WI38 (cell line): ENCODE measurements around the gene ACAN.
A peak's percentile ranks its signal among the peaks of the same experiment; 100 is the strongest.

ENCODE experiments used
- H3K4me3 ChIP-seq: 2 replicates; pipeline ENCODE4 v1.5.1; 2011; ENCODE audit warnings: low read depth, mild to moderate bottlenecking, control low read depth, low read length
- TF ChIP-seq, protein P1 (sequence below): IDR thresholded peaks from 2 replicates; pipeline ENCODE4 v1.5.1; 2012; ENCODE audit warnings: low read depth, mild to moderate bottlenecking, control low read depth, low read length

Gene ACAN

DNA sequence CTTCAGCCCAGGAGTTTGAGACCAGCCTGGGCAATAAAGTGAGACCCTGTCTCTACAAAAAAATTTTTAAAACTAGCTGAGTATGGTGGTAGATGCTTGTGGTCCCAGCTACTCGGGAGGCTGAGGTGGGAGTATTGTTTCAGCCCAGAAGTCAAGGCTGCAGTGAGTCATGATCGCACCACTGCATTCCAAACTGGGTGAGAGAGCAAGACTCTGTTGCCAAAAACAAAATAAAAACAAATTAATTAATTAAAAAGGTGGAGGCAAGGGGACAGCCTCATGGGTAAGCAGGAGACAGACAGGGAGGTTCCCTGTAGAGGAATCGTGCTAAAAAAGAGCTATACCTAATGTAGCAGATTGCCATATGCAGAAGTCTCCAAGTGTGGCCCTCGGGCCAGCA lies 79.5 kb downstream of the ACAN start:
- TF ChIP-seq, protein P1, sequence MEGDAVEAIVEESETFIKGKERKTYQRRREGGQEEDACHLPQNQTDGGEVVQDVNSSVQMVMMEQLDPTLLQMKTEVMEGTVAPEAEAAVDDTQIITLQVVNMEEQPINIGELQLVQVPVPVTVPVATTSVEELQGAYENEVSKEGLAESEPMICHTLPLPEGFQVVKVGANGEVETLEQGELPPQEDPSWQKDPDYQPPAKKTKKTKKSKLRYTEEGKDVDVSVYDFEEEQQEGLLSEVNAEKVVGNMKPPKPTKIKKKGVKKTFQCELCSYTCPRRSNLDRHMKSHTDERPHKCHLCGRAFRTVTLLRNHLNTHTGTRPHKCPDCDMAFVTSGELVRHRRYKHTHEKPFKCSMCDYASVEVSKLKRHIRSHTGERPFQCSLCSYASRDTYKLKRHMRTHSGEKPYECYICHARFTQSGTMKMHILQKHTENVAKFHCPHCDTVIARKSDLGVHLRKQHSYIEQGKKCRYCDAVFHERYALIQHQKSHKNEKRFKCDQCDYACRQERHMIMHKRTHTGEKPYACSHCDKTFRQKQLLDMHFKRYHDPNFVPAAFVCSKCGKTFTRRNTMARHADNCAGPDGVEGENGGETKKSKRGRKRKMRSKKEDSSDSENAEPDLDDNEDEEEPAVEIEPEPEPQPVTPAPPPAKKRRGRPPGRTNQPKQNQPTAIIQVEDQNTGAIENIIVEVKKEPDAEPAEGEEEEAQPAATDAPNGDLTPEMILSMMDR = no peak

DNA sequence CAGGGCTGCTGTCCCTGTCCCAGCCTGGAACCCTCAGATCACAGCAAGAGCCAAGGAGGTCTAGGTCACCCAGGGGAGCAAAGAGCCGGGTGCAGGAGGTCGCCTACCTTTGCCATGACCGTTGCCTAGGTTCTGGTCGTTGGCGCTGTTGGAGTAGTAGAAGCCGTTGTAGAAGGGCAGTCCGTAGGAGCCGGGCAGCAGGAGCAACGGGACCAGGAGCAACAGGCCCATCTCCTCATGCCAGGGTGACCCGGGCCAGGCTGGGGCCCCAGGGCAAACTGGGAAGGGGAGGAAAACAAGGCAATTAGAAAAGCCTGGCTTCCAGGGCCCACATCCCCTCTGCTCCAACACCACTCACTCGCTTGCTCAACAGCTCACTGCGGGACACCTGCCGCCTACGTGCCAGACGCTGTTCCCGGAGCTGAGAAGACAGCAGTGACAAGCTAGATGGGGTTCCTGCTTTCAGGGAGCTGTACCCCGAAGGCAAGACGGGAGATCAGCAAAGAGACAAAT lies 83.9 kb downstream of the ACAN start:
- TF ChIP-seq, protein P1 = no peak
- H3K4me3 ChIP-seq = no peak overlapping the region

More for the DNA sequence above, 79.5 kb downstream of the ACAN start:
- H3K4me3 ChIP-seq = no peak overlapping the region

DNA sequence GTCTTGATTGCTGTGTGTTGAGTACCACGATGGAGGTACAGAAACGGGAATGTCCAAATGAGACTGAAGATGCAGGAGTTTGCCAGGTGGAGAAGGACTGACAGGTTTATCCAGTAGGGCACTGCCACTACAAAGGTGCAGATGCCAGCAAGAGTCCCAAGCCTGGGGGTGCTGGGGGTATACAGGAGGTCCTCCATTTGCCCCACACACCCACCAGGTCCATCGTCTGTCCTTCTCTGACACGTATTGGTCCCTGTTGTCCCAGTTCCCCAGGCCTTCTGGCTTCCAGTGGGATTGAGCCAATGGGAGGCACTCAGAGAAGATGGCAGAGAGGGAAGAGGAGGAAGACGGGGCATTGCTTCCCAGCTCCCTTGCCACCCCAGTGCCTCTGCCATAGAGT lies 85.5 kb downstream of the ACAN start:
- TF ChIP-seq, protein P1 = no peak
- H3K4me3 ChIP-seq = no peak overlapping the region

DNA sequence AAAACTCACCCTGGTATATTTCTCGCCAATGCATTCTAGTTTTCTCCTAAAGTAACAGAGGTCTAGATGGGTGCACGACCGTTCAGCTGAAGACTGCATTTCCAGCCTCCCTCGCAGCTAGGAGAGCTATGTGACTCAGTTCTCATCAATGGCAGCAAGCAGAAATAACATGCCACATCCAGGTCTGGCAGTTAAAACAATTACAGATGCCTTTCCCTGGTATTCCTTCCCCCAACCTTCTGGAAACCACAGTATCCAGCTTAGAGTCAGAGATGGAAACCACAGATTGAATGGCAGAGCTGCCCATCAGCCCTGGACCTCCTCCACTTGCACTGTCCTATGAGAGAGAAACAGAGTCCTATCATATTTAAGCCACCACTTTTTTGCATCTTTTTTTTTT lies 87.3 kb downstream of the ACAN start:
- no peak overlapping the region for H3K4me3 ChIP-seq
- TF ChIP-seq, protein P1 = no peak

DNA sequence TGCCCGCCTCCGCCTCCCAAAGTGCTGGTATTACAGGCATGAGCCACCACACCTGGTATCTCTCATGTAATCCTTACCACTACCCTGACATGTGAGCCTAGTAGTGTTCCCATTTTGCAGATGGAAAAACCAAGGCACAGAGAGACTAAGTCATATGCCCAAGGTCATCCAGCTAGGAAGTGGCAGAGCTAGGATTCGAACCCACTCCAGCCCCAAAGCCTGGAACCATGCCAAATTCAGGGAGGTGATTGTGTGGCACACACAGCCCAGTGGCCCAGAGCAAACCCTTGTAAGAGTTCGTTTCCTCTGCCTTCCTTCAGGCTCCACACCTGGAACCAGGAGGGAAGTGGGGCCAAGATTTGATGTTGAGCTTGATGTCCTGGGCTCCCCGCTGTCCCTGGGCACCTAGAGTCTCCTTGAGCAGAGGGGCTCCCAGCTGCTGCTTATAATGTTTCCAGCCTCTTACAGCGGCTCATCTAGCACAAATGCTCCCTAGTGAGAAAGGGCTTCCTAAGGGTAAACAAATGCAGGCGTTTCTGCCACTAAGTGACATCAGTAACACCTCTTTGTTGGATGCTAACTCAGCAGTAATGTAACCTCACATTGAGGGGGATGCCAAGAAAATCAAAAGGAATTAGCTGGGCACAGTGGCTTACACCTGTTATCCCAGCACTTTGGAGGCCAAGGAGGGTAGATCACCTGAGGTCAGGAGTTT lies 88.5 kb downstream of the ACAN start:
- TF ChIP-seq, protein P1 = no peak
- H3K4me3 ChIP-seq = no peak overlapping the region

DNA sequence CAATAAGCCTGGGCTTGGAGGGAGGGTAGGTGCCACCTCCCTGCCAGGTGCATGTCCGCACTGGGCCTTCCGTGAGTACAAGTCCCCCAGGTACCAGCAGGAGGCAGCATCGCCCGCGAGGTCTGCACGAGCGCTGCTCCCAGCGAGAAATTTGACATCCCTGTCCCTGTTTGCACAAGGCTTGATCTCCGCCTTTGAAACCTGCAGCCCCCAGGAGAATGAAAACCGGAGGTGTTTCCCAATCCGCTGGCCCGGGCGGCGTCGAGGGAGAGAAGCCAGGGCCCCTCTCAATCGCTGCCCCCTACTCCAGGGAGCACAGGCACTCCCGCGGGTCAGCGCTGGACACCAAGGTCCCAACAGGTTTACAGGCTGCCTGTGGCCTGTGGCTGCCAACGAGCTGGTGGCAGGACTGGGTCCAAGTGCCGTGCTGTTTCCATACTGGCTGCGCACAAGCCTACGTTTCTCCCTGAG lies 91.1 kb downstream of the ACAN start:
- H3K4me3 ChIP-seq = peak overlapping the region; percentile 63
- TF ChIP-seq, protein P1 = peak; percentile 26
